CD14-positive monocyte (primary cell): Measurements from ENCODE around the gene TMEM132A. TPM values are rescaled to one million over a fixed set of nuclear protein-coding genes. Genes with fewer than 3 reads are reported as not detected.

Experiments used
- DNase-seq, 3 donors: peaks; one replicate each; pipeline ENCODE4 v3.0.0-alpha.2; 2011 to 2022
- H2AFZ ChIP-seq: 2 replicates; pipeline ENCODE4 v1.6.0; 2012; ENCODE audit warnings: mild to moderate bottlenecking, low read depth, low read length, inconsistent platforms; ENCODE audit not compliant: insufficient read depth, poor library complexity, severe bottlenecking
- H3K27ac ChIP-seq, 2 donors: 1 replicate in 1 of 2; 2 replicates in 1 of 2; pipeline ENCODE4 v1.5.1; 2012 to 2013; ENCODE audit warnings: low read length in 2 of 2, control low read depth in 1 of 2, inconsistent platforms in 1 of 2, low read depth in 1 of 2, mild to moderate bottlenecking in 1 of 2
- H3K27me3 ChIP-seq, 2 donors: one replicate each; pipeline versions ENCODE4 v1.6.0 to v1.6.1; 2011 to 2013; ENCODE audit warnings: low read length in 2 of 2; ENCODE audit not compliant: control insufficient read depth in 2 of 2, insufficient read depth in 2 of 2
- H3K36me3 ChIP-seq, 2 donors: replicated peaks in 1 of 2; 1 replicate in 1 of 2; 2 replicates in 1 of 2; pipeline versions ENCODE4 v1.5.1 to v1.6.1; 2012 to 2013; ENCODE audit warnings: low read length in 2 of 2, control low read depth in 1 of 2, inconsistent platforms in 1 of 2, mild to moderate bottlenecking in 1 of 2; ENCODE audit not compliant: insufficient read depth in 2 of 2, control insufficient read depth in 1 of 2
- H3K4me1 ChIP-seq, 2 donors: 1 replicate in 1 of 2; 2 replicates in 1 of 2; pipeline versions ENCODE4 v1.5.1 to v1.6.1; 2012 to 2013; ENCODE audit warnings: low read length in 2 of 2, control low read depth in 1 of 2, inconsistent platforms in 1 of 2, mild to moderate bottlenecking in 1 of 2, moderate library complexity in 1 of 2; ENCODE audit not compliant: insufficient read depth in 2 of 2, control insufficient read depth in 1 of 2
- H3K4me2 ChIP-seq: replicated peaks from 2 replicates; pipeline ENCODE3; 2012; ENCODE audit warnings: low read length, moderate library complexity, mild to moderate bottlenecking; ENCODE audit not compliant: poor library complexity, severe bottlenecking; ENCODE audit errors: extremely low read depth
- H3K4me3 ChIP-seq, 3 experiments: fragments of 200-600 bp in 1 of 3; sonication (generic) in 1 of 3; replicated peaks in 1 of 3; 1 replicate in 2 of 3; 2 replicates in 1 of 3; pipeline ENCODE4 v1.5.1; 2011 to 2013; ENCODE audit warnings: low read length in 3 of 3, mild to moderate bottlenecking in 3 of 3, control low read depth in 2 of 3, low read depth in 2 of 3, inconsistent platforms in 1 of 3, moderate library complexity in 1 of 3
- H3K79me2 ChIP-seq: 2 replicates; pipeline ENCODE4 v1.6.0; 2012; ENCODE audit warnings: mild to moderate bottlenecking, control low read depth, inconsistent platforms, low read length, moderate library complexity; ENCODE audit not compliant: insufficient read depth
- H3K9ac ChIP-seq: 2 replicates; pipeline ENCODE4 v1.6.0; 2017; ENCODE audit warnings: low read length, mild to moderate bottlenecking; ENCODE audit not compliant: insufficient read depth, poor library complexity, severe bottlenecking
- H3K9me3 ChIP-seq, 2 donors: replicated peaks in 1 of 2; 1 replicate in 1 of 2; 2 replicates in 1 of 2; pipeline versions ENCODE4 v1.5.1 to v1.6.1; 2012 to 2013; ENCODE audit warnings: low read length in 2 of 2, control low read depth in 1 of 2; ENCODE audit not compliant: control insufficient read depth in 1 of 2, insufficient read depth in 1 of 2
- H4K20me1 ChIP-seq: 2 replicates; pipeline ENCODE4 v1.6.0; 2012; ENCODE audit warnings: mild to moderate bottlenecking, low read length, control low read depth, moderate library complexity; ENCODE audit not compliant: insufficient read depth
- H3K27ac Mint-ChIP-seq, 7 donors: one replicate each; pipeline ENCODE4 v1.8.0; 2020; ENCODE audit warnings: mild to moderate bottlenecking in 7 of 7, mixed read lengths in 7 of 7, moderate library complexity in 6 of 7, inconsistent platforms in 2 of 7
- H3K27me3 Mint-ChIP-seq, 3 donors: one replicate each; pipeline ENCODE4 v1.8.0; 2021 to 2022; ENCODE audit warnings: low read depth in 3 of 3, mild to moderate bottlenecking in 3 of 3, mixed read lengths in 3 of 3, moderate library complexity in 3 of 3, inconsistent platforms in 1 of 3
- H3K36me3 Mint-ChIP-seq, 2 donors: one replicate each; pipeline ENCODE4 v1.8.0; 2020; ENCODE audit warnings: mixed read lengths in 2 of 2, inconsistent platforms in 1 of 2, mild to moderate bottlenecking in 1 of 2
- H3K4me1 Mint-ChIP-seq: one replicate; pipeline ENCODE4 v1.8.0; 2020; ENCODE audit warnings: mild to moderate bottlenecking, mixed read lengths
- H3K4me3 Mint-ChIP-seq, 2 donors: one replicate each; pipeline ENCODE4 v1.8.0; 2020; ENCODE audit warnings: mild to moderate bottlenecking in 2 of 2, mixed read lengths in 2 of 2, moderate library complexity in 1 of 2
- H3K9me3 Mint-ChIP-seq, 7 donors: one replicate each; pipeline ENCODE4 v1.8.0; 2020 to 2022; ENCODE audit warnings: mixed read lengths in 7 of 7, mild to moderate bottlenecking in 6 of 7, moderate library complexity in 6 of 7, inconsistent platforms in 2 of 7
- WGBS: methylation state at CpG from one replicate; pipeline ENCODE4 v1.1.5; 2013; ENCODE audit warnings: missing lambda C conversion rate; ENCODE audit not compliant: insufficient coverage; 5-methylcytosine and 5-hydroxymethylcytosine counted together
- intact Hi-C, 2 donors: fragments of 100-400 bp; cut with micrococcal nuclease; formaldehyde crosslinking; loops; one replicate each; pipeline versions ENCODE4 v1.15.0 to v1.15.1; 2023
- polyA plus RNA-seq, 3 donors: library from polyadenylated mRNA; depleted of rRNA in 1 of 3; unstranded in 2 of 3; stranded (reverse) in 1 of 3; fragments of 300-500 nt in 2 of 3; fragments of >200 nt in 1 of 3; fragmentation: Illumina TruSeq in 2 of 3; gene quantifications; 1 replicate in 2 of 3; 2 replicates in 1 of 3; pipeline ENCODE4 v1.2.3, GENCODE V29; 2012 to 2021
- TF ChIP-seq, protein P1 (sequence below): fragments of 200-600 bp; IDR thresholded peaks from one replicate; pipeline ENCODE4 v1.8.0; 2022; ENCODE audit warnings: antibody characterized with exemption, mild to moderate bottlenecking

Gene TMEM132A
- polyA plus RNA-seq, 3 donors: 0.01 to 0.31 (median 0.21) TPM

GRCh38 chr11:60945295-60945667 lies 21.0 kb downstream of the TMEM132A start:
- TF ChIP-seq, protein P1, sequence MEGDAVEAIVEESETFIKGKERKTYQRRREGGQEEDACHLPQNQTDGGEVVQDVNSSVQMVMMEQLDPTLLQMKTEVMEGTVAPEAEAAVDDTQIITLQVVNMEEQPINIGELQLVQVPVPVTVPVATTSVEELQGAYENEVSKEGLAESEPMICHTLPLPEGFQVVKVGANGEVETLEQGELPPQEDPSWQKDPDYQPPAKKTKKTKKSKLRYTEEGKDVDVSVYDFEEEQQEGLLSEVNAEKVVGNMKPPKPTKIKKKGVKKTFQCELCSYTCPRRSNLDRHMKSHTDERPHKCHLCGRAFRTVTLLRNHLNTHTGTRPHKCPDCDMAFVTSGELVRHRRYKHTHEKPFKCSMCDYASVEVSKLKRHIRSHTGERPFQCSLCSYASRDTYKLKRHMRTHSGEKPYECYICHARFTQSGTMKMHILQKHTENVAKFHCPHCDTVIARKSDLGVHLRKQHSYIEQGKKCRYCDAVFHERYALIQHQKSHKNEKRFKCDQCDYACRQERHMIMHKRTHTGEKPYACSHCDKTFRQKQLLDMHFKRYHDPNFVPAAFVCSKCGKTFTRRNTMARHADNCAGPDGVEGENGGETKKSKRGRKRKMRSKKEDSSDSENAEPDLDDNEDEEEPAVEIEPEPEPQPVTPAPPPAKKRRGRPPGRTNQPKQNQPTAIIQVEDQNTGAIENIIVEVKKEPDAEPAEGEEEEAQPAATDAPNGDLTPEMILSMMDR: no peak
- Mint-ChIP-seq H3K27me3 (peaks cover 8 to 15% (median 12%) of the 10 kb centered on the region in 3 donors), H3K36me3 (peaks cover 94 to 100% of the 10 kb centered on the region in 2 donors), H3K4me3 (no peak overlapping the region), H3K4me1 (peaks cover 55% of the 10 kb centered on the region), H3K27ac (peak overlapping the region in 6 of 7 donors; percentile 28 to 85 (median 70)), H3K9me3 (peaks cover 0 to 5% (median 0%) of the 10 kb centered on the region in 7 donors)
- WGBS: no CpG with 5 or more reads among the region's 5 CpGs
- no peak for DNase-seq
- peaks cover 56% of the 10 kb centered on the region for H3K79me2 ChIP-seq
- H4K20me1 ChIP-seq: peaks cover 100% of the 10 kb centered on the region
- H3K4me3 ChIP-seq: no peak overlapping the region
- H3K9me3 ChIP-seq: no peaks in the 10 kb centered on the region
- no peak overlapping the region for H2AFZ ChIP-seq
- no peak overlapping the region for H3K9ac ChIP-seq
- peaks cover 72 to 89% of the 10 kb centered on the region in 2 donors for H3K36me3 ChIP-seq
- H3K4me1 ChIP-seq: peaks cover 27 to 52% of the 10 kb centered on the region in 2 donors
- no peak overlapping the region for H3K27ac ChIP-seq
- H3K27me3 ChIP-seq: no peaks in the 10 kb centered on the region
- no peak overlapping the region for H3K4me2 ChIP-seq
- intact Hi-C loops: no loop called here

GRCh38 chr11:60946601-60947264 lies 22.5 kb downstream of the TMEM132A start:
- H3K27me3 ChIP-seq: no peaks in the 10 kb centered on the region
- Mint-ChIP-seq H3K4me1 (peaks cover 58% of the 10 kb centered on the region), H3K4me3 (no peak overlapping the region), H3K27ac (peak overlapping the region in 1 of 7 donors; percentile 75), H3K27me3 (peaks cover 5 to 15% (median 12%) of the 10 kb centered on the region in 3 donors), H3K9me3 (peaks cover 0 to 5% (median 0%) of the 10 kb centered on the region in 7 donors), H3K36me3 (peaks cover 80 to 86% of the 10 kb centered on the region in 2 donors)
- H3K79me2 ChIP-seq: peaks cover 70% of the 10 kb centered on the region
- no peak overlapping the region for H3K4me2 ChIP-seq
- H2AFZ ChIP-seq: no peak overlapping the region
- H3K4me3 ChIP-seq: no peak overlapping the region
- TF ChIP-seq, protein P1: no peak
- H3K9ac ChIP-seq: no peak overlapping the region
- intact Hi-C loops: no loop called here
- peaks cover 33 to 62% of the 10 kb centered on the region in 2 donors for H3K4me1 ChIP-seq
- no peak overlapping the region for H3K27ac ChIP-seq
- no peak for DNase-seq
- 97% methylated on average over 11 of the region's 15 CpGs for WGBS
- peaks cover 57 to 74% of the 10 kb centered on the region in 2 donors for H3K36me3 ChIP-seq
- H4K20me1 ChIP-seq: peaks cover 94% of the 10 kb centered on the region
- no peaks in the 10 kb centered on the region for H3K9me3 ChIP-seq
